GM12865 (cell line): ENCODE data around the gene FSTL5.

ENCODE experiments used
- DNase-seq: peaks from one replicate; pipeline ENCODE4 v3.0.0; 2010; ENCODE audit warnings: low read depth
- H3K4me3 ChIP-seq: 2 replicates; pipeline ENCODE4 v1.5.1; 2011; ENCODE audit warnings: mild to moderate bottlenecking, low read depth, low read length, control low read depth
- CTCF ChIP-seq: IDR thresholded peaks from 2 replicates; pipeline ENCODE4 v1.5.1; 2011; ENCODE audit warnings: low read length, control low read depth, low read depth, inconsistent platforms; ENCODE audit not compliant: insufficient read depth; ENCODE audit errors: missing control alignments

Gene FSTL5

GRCh38 chr4:161350946-161351345 lies 812.9 kb downstream of the FSTL5 start:
- no peak for TF ChIP-seq CTCF
- no peak overlapping the region for H3K4me3 ChIP-seq
- no peak for DNase-seq

- no peak for DNase-seq
- no peak for TF ChIP-seq CTCF
- no peak overlapping the region for H3K4me3 ChIP-seq
These were observed 818.1 kb downstream of the FSTL5 start for GRCh38 chr4:161345741-161346140.

- H3K4me3 ChIP-seq: no peak overlapping the region
- TF ChIP-seq CTCF: no peak
- no peak for DNase-seq
These were observed 820.2 kb downstream of the FSTL5 start for GRCh38 chr4:161343569-161343950.

GRCh38 chr4:161342881-161343568 lies 820.8 kb downstream of the FSTL5 start:
- peak; percentile 3 for DNase-seq
- H3K4me3 ChIP-seq: no peak overlapping the region
- no peak for TF ChIP-seq CTCF

GRCh38 chr4:161336621-161337020 lies 827.2 kb downstream of the FSTL5 start:
- H3K4me3 ChIP-seq: no peak overlapping the region
- DNase-seq: no peak

GRCh38 chr4:161336016-161336530 lies 827.7 kb downstream of the FSTL5 start:
- no peak for DNase-seq
- H3K4me3 ChIP-seq: no peak overlapping the region
- no peak for TF ChIP-seq CTCF

More at GRCh38 chr4:161336621-161337020, 827.2 kb downstream of the FSTL5 start:
- no peak for TF ChIP-seq CTCF
